Esophagus squamous epithelium (tissue), 5 donors: ENCODE measurements around the gene OPN4. TPM values are rescaled to one million over a fixed set of nuclear protein-coding genes. Genes with fewer than 3 reads are reported as not detected.
A peak's percentile ranks its signal among the peaks of the same experiment; 100 is the strongest.

Experiments
- DNase-seq: peaks from one replicate; lab custom pipeline; 2025; lab: John Stamatoyannopoulos, UW
- H3K27ac ChIP-seq, 4 donors: fragments of 200-600 bp; sonication (generic); one replicate each; pipeline ENCODE4 v1.5.1; 2016 to 2019; ENCODE audit warnings: mild to moderate bottlenecking in 1 of 4
- H3K27me3 ChIP-seq, 4 donors: fragments of 200-600 bp; sonication (generic); 1 replicate in 3 of 4; 2 replicates in 1 of 4; pipeline versions ENCODE4 v1.5.1 to v1.6.0; 2017 to 2021; ENCODE audit warnings: antibody characterized with exemption in 1 of 4
- H3K36me3 ChIP-seq, 3 donors: fragments of 200-600 bp; sonication (generic); one replicate each; pipeline ENCODE4 v1.5.1; 2016 to 2019
- H3K4me1 ChIP-seq, 3 donors: fragments of 200-600 bp; sonication (generic); one replicate each; pipeline ENCODE4 v1.5.1; 2017 to 2019
- H3K4me3 ChIP-seq, 4 donors: fragments of 200-600 bp; sonication (generic); 1 replicate in 3 of 4; 2 replicates in 1 of 4; pipeline ENCODE4 v1.5.1; 2016 to 2019; ENCODE audit warnings: mild to moderate bottlenecking in 2 of 4, moderate library complexity in 1 of 4
- H3K9me3 ChIP-seq, 3 donors: fragments of 200-600 bp; sonication (generic); one replicate each; pipeline ENCODE4 v1.5.1; 2016 to 2019
- CTCF ChIP-seq, 6 experiments: fragments of 450-650 bp in 4 of 6; fragments of 200-600 bp in 2 of 6; sonication (generic) in 2 of 6; IDR thresholded peaks; one replicate each; pipeline ENCODE4 v1.5.1; 2016 to 2019; ENCODE audit warnings: antibody characterized with exemption in 6 of 6, mild to moderate bottlenecking in 4 of 6, moderate library complexity in 4 of 6
- POLR2A ChIP-seq, 4 donors: fragments of 450-650 bp; IDR thresholded peaks; one replicate each; pipeline ENCODE4 v1.6.1; 2017; ENCODE audit warnings: antibody characterized with exemption in 4 of 4, mild to moderate bottlenecking in 4 of 4, moderate library complexity in 3 of 4
- WGBS, 2 donors: methylation state at CpG; one replicate each; pipeline ENCODE4 v1.1.5; 2018; 5-methylcytosine and 5-hydroxymethylcytosine counted together
- intact Hi-C: fragments of 100-400 bp; cut with DNase I; formaldehyde crosslinking; loops from one replicate; pipeline ENCODE4 v1.15.0; 2022
- total RNA-seq, 4 donors: library from RNA; depleted of rRNA; stranded (reverse); fragments of >200 nt; gene quantifications; one replicate each; pipeline ENCODE4 v1.1.0, GENCODE V29; 2016
- donor health status: DM: yes; HTN: yes; CAD: no.

The OPN4 gene
- total RNA-seq, 4 donors from 2014 or later = not detected

- TF ChIP-seq POLR2A (IDR thresholded peaks at IDR 0.05) = no peak
- no peak for DNase-seq
- Histone ChIP-seq H3K27ac (peak overlapping the region in 2 of 4 donors; percentile 21 to 44), H3K4me3 (no peak overlapping the region), H3K4me1 (peaks cover 0 to 36% (median 8%) of the 10 kb centered on the region in 3 donors), H3K36me3 (no peaks in the 10 kb centered on the region), H3K27me3 (peaks cover 0 to 36% (median 0%) of the 10 kb centered on the region in 4 donors), H3K9me3 (no peaks in the 10 kb centered on the region)
- intact Hi-C loops = loop anchor here (5.0 kb wide), 1 partner anchor 206 kb away; no protein-coding TSS in a partner anchor
- 82 to 83% methylated on average over 4 to 5 of the region's 14 CpGs for WGBS, 2 donors
Observed at GRCh38 chr10:86691333-86692022, 37.1 kb downstream of the OPN4 start.

DNA sequence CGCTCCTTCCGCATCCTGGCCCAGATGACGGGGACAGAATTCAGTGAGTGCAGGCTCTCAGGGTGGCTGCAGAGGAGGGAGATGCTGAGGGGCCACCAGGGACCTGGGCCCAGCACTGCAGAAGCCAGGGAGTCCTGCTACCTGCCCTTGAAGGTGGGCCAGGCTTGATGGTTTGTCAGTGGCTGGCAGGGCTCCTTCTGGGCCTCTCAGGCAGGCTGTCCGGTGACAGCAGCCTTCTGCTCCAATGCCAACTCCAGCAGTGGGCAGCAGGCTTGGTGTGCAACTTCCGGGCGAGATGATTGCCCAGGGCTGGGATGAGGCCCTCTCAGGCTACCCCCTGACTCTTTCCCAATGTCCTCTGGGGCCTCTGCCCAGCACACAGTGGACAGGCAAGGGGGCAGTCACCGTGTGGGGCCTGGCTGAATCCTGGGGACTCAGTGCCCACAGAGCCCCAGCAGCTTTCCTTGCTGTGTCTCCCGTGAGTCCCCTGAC lies 37.7 kb downstream of the OPN4 start:
- intact Hi-C loops = loop anchor here (5.0 kb wide), 1 partner anchor 205 kb away; no protein-coding TSS in a partner anchor
- Histone ChIP-seq H3K9me3 (no peaks in the 10 kb centered on the region), H3K27me3 (peaks cover 0 to 33% (median 0%) of the 10 kb centered on the region in 4 donors), H3K27ac (peak overlapping the region in 2 of 4 donors; percentile 21 to 44), H3K4me1 (peaks cover 0 to 35% (median 8%) of the 10 kb centered on the region in 3 donors), H3K36me3 (no peaks in the 10 kb centered on the region), H3K4me3 (no peak overlapping the region)
- 92% methylated on average over 2 of the region's 8 CpGs; no CpG with 5 or more reads in 1 of the 2 donors for WGBS, 2 donors
- no peak for DNase-seq
- TF ChIP-seq CTCF (IDR thresholded peaks at IDR 0.05) (no peak), POLR2A (IDR thresholded peaks at IDR 0.05) (no peak)

DNA sequence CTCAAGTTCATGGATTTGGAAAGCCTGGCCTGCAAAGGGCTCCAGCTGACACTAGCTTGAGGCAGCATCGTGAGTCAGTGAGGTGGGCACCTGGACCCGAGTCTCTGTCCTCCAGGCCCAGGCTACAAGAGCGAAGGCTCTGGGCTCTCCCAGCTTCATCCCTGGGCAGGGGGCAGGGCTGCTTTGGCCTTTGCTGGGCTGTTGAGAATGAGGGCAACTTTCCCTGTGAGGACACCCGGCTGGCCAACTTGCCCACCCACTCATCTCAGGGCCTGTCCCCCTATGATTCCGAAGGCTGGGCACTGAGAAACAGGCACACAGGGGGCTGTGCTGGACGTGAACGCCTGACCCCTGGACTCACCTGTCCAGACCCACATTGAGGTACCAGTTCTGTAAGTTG lies 38.3 kb downstream of the OPN4 start:
- H3K9me3 ChIP-seq = no peaks in the 10 kb centered on the region
- no peak overlapping the region for H3K4me3 ChIP-seq
- H3K27me3 ChIP-seq = peaks cover 0 to 27% (median 0%) of the 10 kb centered on the region in 4 donors
- H3K27ac ChIP-seq = peak overlapping the region in 1 of 4 donors; percentile 44
- DNase-seq = no peak
- TF ChIP-seq CTCF (IDR thresholded peaks at IDR 0.05) (no peak), POLR2A (IDR thresholded peaks at IDR 0.05) (no peak)
- intact Hi-C loops = loop anchor here (5.0 kb wide), 1 partner anchor 205 kb away; no protein-coding TSS in a partner anchor
- WGBS, 2 donors = 53% methylated on average over 2 of the region's 7 CpGs; no CpG with 5 or more reads in 1 of the 2 donors
- H3K4me1 ChIP-seq = peaks cover 0 to 29% (median 8%) of the 10 kb centered on the region in 3 donors
- H3K36me3 ChIP-seq = no peaks in the 10 kb centered on the region

DNA sequence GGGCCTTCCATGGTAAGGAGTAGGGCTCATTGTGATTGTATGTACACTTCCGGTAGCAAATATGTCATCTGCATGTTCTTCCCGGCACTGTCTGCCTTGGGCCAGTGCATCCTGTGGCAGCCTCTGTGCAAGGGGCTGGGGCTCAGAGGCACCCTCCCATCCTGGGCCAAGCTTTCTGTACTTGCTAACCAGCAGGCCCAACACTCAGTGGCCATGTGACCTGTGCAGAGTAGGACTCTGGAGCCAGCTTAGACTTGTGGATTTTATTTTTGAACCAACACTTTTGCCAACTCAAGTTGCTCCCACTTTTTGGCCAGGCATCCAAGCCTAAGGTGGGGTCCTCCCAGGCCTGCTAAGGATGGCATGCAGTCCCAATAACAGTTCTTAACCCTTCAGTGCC lies 38.9 kb downstream of the OPN4 start:
- 40 to 43% methylated on average over 1 of the region's 2 CpGs for WGBS, 2 donors
- Histone ChIP-seq H3K36me3 (no peaks in the 10 kb centered on the region), H3K4me1 (peaks cover 0 to 23% (median 8%) of the 10 kb centered on the region in 3 donors), H3K9me3 (no peaks in the 10 kb centered on the region), H3K4me3 (no peak overlapping the region), H3K27me3 (peaks cover 0 to 26% (median 0%) of the 10 kb centered on the region in 4 donors), H3K27ac (peak overlapping the region in 2 of 4 donors; percentile 25 to 26)
- no peak for TF ChIP-seq CTCF (IDR thresholded peaks at IDR 0.05)
- TF ChIP-seq POLR2A (IDR thresholded peaks at IDR 0.05) = no peak
- no peak for DNase-seq
- intact Hi-C loops = loop anchor here (5.0 kb wide), 1 partner anchor 204 kb away; no protein-coding TSS in a partner anchor

DNA sequence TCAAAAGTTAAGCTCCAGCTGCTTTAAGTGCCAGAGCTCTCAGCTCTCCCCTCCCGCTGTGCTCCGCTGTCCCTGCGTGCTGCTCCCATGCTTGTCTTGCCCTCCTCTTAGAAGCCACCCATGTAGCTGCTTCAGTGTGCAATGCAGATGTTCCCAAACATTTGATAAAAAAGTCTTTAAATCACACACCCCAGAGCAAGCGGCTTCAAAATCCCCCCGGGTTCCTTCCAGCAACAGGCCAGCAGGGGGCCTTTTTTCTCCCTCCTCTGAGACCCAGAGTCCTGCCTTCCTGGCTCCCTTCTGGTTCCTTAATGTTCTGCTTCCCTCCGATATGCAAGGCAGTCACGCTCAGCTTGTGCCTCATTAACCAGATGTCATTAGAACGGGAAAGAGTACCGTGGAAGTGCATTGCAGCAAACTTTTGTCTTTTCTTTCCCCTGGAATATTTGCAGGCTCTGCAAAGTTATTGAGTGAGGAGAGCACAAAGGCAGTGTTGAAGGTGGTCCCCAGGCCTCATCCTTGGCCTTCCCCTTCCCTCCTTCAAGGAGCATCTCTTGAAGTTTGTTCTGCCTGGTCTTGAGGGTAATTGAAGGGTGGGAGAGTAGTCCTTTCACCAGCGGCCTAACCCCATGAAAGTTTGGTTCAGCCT lies 39.5 kb downstream of the OPN4 start:
- Histone ChIP-seq H3K36me3 (no peaks in the 10 kb centered on the region), H3K9me3 (no peaks in the 10 kb centered on the region), H3K27me3 (peaks cover 0 to 26% (median 0%) of the 10 kb centered on the region in 4 donors), H3K4me1 (peaks cover 0 to 17% (median 8%) of the 10 kb centered on the region in 3 donors), H3K27ac (peak overlapping the region in 2 of 4 donors; percentile 25 to 26), H3K4me3 (no peak overlapping the region)
- WGBS, 2 donors = 17 to 20% methylated on average over 8 to 9 of the region's 10 CpGs
- intact Hi-C loops = loop anchor here (5.0 kb wide), 1 partner anchor 203 kb away; no protein-coding TSS in a partner anchor
- DNase-seq = no peak
- TF ChIP-seq POLR2A (IDR thresholded peaks at IDR 0.05) (no peak), CTCF (IDR thresholded peaks at IDR 0.05) (peak; percentile 24 to 67 (median 62))
